SH-SY5Y (cell line): Measurements from ENCODE around the gene CAPN5.

Source experiments
- GATA2 ChIP-seq: IDR thresholded peaks from 2 replicates; pipeline ENCODE4 v1.6.1; 2011; ENCODE audit warnings: mild to moderate bottlenecking, low read depth, low read length
- GATA3 ChIP-seq: IDR thresholded peaks from 2 replicates; pipeline ENCODE4 v1.6.1; 2011; ENCODE audit warnings: low read depth, mild to moderate bottlenecking, low read length, moderate library complexity

Gene CAPN5

DNA sequence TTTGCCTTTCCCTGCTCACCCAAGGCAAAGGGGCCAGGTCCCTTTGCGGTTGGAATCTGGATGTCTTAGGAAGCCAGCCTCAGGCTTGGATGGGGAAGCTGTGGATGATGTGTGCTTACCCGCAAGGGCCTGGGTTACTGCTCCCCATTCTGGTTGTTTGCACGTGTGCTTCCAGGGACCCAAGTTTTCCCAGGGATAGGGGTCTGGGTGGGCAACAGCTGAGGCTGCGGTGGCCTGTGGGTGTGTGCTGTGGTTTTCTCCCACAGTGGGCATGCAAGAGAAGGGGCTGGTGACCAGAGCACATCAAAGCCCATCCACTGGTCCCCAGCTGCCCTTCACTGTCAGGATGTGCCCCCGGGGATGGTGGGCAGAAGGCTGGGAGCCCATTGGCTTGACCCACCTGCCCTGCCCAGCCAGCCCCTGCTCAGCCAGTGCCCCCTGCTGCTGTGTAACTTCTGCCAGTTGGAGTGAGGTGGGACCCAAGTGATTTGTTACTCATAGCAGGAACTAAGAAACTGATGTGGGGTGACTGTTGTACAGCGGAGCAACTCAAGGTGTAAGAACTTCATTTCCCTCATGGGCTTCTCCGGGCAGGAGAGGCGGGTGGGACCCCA is 3.3 kb downstream of the CAPN5 start:
- TF ChIP-seq GATA3, result no peak
- no peak for TF ChIP-seq GATA2

DNA sequence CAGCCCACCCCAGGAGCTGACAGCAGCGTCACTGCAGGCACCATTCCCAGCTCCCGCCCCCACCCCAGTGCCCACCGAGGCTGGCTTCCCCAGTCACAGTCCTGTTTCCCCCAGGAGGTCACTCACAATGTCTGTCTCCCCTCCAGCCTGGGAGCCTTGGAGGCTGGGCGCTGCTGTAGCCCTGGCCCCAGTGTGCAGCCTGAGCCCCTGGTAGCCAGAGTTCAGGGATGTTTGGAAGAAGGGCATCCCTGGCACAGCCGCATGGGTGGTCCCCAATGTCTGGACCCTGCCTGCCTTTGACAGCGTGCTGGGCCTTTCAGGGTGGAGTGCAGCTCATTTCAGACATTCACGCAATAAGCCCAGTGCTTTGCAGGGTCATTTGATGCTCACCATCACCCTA is 4.3 kb downstream of the CAPN5 start:
- TF ChIP-seq GATA2 (no peak), GATA3 (no peak)

GRCh38 chr11:77071671-77072605 is 5.2 kb downstream of the CAPN5 start:
- no peak for TF ChIP-seq GATA2
- TF ChIP-seq GATA3, result no peak

- no peak for TF ChIP-seq GATA2
- TF ChIP-seq GATA3, result no peak
Observed at GRCh38 chr11:77072851-77073327, 6.1 kb downstream of the CAPN5 start.

DNA sequence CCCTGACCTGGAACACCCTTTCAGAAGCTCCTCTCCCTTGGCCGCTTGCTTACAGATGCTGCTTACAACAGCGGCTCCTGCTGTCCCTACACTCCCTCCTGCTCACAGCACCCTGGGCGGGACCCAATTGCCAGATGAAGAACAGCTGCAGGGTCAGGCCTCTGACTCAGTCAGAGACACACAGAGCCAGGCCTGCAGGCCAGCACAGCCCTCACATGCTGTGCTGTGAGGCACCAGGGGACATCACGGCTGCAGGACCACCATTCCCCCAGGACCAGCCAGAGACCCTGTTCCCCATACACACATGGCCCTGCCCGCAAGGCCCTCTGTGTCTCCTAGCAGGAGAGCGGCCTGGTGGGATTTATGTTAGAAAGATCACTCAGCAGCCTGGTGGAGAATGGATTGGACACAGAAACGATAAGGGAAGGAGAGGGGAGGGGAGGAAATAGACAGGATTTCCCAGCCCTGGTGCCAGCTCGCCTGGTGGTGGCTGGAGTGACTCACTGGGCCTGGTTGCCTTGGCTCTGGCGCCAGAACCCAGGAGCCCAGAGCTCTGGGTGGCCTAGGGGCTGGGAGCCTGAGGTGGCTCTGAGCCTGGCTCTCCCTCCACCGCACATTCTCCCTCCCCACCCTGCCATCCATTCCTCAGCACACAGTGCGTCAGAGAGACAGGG is 6.7 kb downstream of the CAPN5 start:
- TF ChIP-seq GATA2 (0 out of 2 replicates have a peak, but pooled peaks have one; percentile 17), GATA3 (no peak)

DNA sequence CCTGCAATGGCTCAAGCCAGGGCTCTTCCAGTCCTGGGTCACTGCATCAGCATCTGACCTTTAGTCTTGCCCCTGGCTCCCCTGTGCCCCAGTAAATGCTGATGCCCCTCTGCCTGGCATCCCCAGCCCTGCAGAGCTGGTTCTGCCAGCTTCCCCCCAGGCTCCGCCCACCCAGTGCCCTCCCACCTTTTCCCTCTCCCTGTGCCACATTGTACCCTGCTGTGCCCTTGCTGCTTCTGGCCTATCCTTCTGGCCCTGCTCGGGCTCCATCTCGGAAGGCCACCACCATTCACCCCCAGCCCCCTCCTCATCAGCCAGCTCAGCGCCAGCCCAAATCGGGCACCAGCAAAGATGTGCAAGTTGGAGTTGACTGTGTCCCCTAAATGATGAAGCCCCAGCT is 7.4 kb downstream of the CAPN5 start:
- TF ChIP-seq GATA2, result no peak
- TF ChIP-seq GATA3, result no peak

DNA sequence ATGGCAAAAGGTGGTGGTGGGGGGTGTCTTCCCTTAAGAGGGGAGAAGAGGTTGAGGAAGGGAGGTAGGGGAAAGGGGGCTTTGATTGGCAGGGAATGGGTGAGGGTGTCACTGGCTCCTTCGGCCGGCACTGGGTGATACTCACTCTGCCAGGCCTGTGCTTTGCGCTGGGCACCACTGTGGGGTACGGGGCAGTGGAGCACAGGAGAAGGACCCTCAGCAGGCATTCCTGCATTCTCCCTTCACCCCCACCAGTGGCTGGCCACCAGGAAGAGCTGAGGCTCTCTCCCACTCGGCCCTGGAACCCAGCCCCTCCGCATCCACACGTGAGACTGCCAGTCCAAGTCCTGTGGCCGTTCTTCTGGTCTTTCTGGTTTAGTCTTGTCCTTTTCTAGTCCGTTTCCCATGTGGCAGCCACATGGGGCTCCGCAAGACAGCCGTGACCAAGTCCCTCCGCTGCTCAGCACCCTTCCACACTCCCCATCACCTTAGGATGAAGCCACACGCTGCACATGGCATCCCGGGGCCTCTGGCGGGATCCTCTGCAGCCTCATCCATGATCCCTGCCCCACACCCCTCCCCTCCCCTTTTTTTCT is 8.0 kb downstream of the CAPN5 start:
- TF ChIP-seq GATA2 (no peak), GATA3 (no peak)

GRCh38 chr11:77075425-77075905 is 8.7 kb downstream of the CAPN5 start:
- no peak for TF ChIP-seq GATA2
- TF ChIP-seq GATA3, result no peak

DNA sequence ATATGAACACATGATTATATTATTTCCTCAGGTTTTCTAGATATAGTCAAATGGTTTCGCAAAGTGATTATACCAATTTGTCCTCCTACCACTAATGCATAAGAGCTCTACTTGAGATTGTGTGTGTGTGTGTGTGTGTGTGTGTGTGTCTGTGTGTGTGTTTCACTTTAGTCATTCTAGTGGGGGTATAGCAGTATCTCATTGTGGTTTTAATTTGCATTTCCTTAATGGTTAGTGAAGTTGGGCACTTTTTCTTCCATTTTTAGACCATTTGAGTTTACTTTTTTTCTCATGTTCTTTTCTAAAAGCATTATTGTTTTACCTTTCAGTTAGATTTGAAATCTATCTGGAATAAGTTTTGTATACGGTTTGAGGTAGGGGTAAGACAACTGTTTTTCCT is 12.9 kb downstream of the CAPN5 start:
- TF ChIP-seq GATA2 (no peak), GATA3 (no peak)

- TF ChIP-seq GATA3, result no peak
- no peak for TF ChIP-seq GATA2
Observed at GRCh38 chr11:77080643-77081210, 14.0 kb downstream of the CAPN5 start.

DNA sequence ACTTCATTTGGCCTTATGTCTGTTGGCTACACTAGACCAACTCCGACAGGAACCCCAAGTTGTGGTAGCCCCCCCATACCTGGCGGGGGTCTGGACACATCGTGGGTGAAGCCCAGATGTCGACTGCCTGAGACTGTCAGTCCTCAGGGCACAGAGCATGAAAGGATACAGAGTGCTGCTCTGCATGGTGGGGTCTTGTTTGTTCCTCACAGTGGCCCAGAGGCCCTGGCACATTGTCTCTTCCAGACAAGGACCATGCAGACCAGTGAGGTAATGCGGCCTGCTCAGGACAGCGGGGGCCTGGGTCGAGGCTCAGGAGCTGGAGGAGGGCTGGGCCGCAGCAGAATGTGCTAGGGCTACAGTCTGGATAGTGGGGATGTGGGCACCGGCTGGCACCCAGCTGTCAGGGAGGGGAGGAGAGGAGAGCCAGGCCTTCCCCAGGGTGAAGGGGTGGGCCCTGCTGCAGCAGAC is 14.6 kb downstream of the CAPN5 start:
- TF ChIP-seq GATA2 (no peak), GATA3 (no peak)

GRCh38 chr11:77081976-77082836 is 15.4 kb downstream of the CAPN5 start:
- no peak for TF ChIP-seq GATA3
- no peak for TF ChIP-seq GATA2
